GM21576 (cell line): ENCODE data around the gene HTRA1.

Experiments used
- ATAC-seq: cut with Tn5 transposase; IDR thresholded peaks from one replicate; pipeline ENCODE4 v1.9.1; 2021; ENCODE audit warnings: mild to moderate bottlenecking, moderate library complexity; ENCODE audit not compliant: unreplicated experiment

HTRA1 gene

DNA sequence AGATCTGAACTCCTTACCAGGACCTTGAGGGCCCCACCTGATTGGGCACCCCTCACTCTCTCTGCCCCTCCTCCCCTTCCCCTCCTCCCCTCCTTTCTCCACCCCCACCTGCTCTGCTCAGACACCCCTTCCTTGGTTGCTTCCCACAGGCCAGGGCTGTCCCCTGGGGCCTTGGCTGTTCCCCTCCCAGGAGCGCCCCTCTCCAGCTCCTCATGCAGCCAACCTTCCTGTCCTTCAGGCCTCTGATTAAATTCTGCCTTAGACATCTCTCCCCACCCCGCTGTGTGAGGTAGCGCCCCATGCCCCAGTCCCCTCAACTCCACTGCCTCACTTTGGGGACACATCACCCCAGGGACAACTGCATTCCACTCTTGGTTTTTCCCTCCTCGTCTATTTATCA, 32.4 kb downstream of the HTRA1 start:
- ATAC-seq = no peak

DNA sequence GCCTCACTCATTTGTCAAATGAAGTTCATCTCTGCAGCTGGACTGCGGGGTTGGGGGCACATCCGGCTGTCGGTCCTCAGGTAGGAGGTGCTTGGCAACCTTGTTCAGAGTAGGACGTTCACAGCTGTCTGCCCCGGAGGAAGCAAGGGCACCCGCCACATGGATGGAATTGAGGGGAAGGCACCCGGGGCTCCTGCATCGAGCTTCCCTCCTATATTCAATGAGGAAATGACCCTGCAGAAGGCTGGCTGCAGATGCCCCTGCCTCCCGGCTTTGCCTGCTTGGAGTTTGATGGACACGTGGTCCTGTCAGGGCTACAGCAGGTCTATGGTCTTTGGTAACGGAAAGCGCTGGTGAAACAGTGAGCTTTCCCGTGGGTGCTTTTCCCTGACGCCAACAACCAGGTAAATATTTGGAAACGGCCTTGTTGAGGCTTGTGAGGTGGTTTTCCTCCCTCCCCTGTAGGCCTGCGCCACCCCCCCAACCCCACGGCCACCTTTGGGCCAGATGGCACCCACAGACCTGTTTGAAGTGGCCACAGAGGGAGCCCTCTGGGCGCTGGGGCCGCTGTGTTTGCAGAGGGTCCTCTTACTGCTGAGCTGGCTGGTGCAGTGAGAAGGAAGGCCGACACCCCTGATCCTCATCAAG, 32.9 kb downstream of the HTRA1 start:
- no peak for ATAC-seq

- no peak for ATAC-seq
Observed at GRCh38 chr10:122494833-122495232, 33.5 kb downstream of the HTRA1 start.

DNA sequence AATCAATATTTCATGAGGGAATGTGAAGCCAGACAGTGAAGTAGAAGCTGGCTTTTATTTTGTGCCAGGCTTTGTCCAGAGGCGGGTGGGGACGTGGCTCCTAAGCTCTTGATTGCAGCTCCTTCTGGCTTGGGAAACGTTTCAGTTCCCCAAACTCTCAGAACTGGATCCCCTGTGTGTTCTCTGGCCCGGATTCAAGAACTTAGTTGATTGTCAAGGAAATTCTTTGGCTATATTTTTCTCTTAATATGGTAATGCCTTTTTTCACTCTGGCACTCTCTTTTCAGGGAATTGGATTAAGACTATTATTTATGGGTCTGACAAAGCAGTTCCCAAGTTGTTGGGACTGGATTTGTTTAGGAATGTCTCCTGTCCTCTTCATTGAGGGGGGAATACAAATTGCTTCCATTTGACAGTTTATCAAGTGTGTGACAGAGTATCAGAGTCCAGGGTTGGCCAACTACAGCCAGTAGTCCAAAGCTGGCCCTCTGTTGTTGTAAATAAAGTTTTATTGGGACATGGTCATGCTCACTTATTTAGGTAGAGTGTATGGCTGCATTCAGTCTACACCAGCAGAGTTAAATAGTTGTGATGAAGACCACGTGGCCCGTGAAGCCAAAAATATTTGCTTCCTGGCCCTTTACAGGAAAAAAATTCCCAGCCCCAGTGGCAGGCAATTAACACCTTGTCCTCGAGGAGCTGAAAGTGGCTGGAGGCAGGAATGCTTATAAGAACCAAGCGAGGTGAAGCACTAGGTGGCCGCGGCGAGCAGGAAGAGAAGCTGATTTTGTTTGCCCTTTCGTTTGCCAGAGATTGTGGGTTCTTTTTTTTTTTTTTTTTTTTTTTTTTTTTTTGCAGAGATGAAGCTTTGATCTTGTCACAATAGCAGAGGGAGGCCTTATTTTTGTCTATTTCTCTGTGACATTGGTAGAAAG, 34.3 kb downstream of the HTRA1 start:
- no peak for ATAC-seq

GRCh38 chr10:122497241-122497640, 35.9 kb downstream of the HTRA1 start:
- ATAC-seq = no peak

- ATAC-seq = no peak
Observed at GRCh38 chr10:122498521-122498920, 37.2 kb downstream of the HTRA1 start.

DNA sequence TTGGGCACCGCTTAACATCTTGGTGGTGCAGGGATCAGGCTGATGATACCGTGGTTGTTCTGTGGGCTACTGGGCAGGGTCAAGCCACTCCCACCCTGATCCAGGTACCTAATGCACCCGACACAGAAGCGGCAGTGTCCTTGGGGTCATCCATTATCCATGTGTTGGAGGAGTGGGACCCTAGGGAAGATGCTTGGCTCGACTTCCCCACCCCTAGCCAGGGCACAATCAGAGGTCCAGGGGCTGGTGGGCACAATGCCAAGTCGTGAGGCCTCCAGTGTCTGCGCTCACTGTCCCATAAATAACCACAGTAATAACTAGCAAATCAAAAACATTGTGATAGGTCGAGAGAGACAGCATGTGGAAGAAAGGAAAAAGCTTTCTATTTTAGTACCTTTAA, 37.7 kb downstream of the HTRA1 start:
- ATAC-seq = no peak

DNA sequence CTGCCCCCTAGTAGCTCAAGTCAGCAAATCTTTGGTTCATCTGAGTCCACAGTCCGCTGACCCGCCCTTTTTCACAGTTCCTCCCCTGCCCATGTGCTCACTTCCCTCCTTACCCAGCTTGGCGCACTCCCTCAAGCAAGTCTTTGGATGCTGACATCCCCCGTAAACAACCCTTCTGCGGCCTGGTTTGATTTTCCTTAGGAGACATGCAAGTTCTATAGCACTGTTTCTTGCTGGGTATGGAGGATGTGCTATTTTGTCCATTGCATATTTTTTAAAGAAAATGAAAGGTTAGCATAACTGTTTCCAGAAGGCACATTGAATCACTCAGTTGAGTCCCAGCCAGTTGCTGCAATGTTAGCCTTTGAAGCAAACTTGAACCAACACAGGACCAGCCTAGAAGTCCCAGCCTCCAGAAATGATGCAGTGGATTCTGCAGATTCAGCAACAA, 38.2 kb downstream of the HTRA1 start:
- ATAC-seq = no peak

DNA sequence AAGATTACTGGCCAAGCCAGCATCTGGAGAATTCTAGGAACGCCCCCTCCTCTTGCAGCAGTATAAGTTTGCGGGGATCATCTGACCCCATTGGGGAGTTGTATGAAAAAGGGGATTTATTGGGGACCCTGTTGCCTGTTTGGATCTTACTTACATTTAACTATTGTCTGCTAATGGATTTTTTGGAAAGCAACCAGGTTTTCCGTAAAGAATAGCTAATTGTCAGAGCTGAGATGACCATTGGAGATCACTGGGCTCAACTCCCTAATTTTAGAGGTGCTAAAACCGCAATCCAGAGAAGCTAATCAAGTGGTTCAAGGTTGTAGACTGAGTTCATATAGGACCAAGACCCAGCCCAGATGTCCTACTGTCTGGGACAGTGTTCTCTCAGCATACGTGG, 38.8 kb downstream of the HTRA1 start:
- ATAC-seq = no peak

DNA sequence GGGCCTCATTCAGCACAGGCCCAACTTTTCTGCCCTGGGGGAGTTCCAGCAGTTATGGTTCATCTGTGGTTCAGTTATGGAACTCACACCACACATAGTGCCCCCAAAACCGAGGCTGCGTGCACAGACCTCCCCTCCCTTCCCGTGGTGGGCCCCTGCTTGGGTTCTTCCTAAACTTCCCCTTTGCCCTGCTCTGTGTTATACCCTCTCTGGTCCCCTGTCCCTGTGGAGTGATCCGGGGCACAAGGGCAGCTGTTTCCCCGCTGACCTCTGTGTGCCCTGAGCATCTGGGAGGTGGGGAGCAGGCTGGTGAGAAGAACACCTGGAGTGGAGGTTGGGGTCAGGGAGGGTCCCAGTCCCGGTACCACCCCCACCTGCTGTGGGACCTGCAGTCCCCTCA, 39.4 kb downstream of the HTRA1 start:
- ATAC-seq = no peak

DNA sequence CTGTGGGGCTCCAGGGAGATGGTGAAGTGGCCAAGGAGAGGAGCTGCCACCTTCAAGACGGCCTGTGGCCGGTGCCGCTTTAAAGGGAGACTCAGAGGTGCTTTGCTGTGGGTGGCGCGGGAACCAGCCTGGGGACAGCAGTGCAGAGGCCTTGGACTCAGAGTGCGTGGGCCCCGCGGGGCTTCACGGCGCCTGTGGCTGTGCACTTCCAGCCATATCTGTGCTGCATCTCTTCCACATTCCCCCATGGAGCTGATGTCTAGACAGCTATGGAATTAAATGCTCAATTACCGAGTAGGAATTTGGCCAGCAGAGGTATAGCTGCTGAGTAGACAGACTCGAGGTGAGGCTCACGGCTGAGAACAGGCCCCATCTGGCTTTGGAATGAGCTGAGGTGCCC, 41.7 kb downstream of the HTRA1 start:
- no peak for ATAC-seq

DNA sequence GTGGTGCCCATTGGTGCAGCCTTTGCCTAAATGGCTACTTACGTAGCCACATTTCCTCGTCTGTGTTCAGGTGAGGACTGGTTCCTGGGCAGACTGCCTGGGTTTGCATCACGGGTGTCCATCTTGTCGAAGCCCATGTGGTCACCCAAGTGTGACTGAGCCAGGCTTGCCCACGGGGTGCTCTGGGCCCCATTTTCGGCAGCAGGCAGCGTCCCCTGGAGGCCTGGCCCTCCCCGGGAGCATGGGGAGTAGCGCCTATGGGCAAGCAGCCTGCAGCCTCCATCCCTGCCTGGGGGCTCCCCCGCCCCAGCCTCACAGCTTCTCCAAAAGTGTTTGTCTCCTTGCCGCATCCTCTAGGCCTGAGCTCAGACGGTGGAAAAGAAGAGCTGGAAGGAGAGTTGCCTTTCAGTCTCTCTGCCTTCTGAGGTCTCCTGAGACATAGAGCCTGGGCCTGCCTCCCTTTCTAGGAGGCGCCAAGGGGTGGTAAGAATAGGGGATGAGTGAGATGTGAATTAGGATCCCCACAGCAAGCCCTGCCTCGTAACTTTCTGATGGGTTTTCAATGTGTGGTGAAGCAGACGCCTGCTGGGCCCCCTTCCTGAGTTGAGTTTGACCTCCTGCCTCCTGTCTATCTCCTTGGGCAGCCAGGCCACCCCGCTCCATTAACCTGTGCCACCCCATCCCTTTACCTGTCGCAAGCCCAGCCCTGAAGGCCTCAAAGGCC, 42.7 kb downstream of the HTRA1 start:
- ATAC-seq = no peak

GRCh38 chr10:122504610-122504950, 43.2 kb downstream of the HTRA1 start:
- no peak for ATAC-seq

DNA sequence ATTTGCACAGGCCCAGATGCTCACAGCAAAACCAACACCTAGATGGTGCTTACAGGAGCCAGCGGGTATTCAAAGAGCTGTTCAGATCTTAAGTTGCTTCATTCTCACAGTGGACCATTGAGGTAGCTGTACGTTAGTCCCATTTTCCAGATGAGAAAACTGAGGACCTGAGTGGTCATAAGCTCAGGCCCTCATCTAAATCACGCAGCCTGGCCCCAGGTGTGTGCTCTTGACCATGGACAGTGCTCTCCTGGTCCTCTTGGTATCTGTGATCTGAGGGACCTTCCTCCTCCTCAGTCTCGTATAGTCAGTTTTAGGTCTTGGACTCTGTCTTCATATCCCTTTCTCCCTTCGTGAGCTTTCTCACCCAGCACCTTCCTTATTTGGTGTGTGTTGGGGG, 43.7 kb downstream of the HTRA1 start:
- no peak for ATAC-seq

DNA sequence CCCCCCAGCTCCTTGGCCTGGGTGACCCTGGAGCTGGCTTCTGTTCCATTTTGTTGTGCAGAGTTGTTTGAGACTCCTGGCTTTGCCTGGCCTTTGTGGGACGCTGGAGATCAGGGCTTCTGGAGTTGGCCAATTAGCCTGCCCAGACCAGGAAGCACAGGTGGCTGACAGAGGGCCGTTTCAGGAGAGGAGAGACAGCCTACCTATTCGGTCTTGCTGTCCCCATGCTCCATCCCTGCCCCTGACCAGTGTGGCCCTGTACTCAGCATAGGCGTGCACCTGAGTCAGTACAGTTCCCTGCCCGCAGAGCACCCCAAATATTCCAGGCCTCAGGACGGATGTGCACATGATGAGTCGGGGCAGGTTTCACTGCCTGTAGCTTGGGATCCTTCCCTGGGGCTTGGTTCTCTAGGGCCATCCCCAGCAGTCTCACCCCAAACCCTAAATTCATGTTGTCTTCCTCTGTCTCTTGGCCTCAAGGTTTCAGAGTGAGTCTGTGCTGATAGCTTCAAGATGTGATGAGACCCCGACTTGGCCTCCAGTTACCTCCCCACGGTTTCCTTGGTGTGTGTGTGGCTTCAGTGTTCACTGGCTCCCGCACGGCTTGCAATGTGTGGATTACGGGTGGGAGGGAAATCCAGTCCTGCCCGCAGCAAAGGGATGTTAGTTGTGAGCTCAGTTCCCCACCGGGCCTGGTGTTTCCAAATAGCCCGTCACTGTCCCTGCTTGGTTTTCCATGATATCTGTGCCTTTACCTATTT, 44.7 kb downstream of the HTRA1 start:
- ATAC-seq = no peak

- ATAC-seq = no peak
Observed at GRCh38 chr10:122507616-122508015, 46.3 kb downstream of the HTRA1 start.

- no peak for ATAC-seq
Observed at GRCh38 chr10:122508021-122508420, 46.7 kb downstream of the HTRA1 start.

DNA sequence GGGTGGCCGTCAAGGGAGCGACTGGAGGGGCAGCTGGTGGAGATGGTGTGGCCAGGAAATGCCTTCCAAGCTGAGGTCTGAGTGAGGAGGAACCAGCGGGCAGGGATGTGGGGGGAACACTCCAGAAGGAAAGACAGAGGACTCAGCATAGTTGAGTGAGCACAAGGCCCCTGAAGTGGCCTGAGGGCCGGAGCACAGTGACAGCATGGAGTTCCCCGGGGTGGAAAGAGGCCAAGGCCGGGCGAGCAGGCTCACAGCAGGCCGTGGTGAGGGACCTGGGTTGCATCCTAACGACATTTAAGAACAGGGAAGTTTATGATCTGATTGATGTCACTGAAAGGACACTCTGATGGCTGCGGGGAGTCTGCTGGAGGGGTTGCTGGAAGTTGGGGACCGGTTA, 48.0 kb downstream of the HTRA1 start:
- ATAC-seq = no peak

DNA sequence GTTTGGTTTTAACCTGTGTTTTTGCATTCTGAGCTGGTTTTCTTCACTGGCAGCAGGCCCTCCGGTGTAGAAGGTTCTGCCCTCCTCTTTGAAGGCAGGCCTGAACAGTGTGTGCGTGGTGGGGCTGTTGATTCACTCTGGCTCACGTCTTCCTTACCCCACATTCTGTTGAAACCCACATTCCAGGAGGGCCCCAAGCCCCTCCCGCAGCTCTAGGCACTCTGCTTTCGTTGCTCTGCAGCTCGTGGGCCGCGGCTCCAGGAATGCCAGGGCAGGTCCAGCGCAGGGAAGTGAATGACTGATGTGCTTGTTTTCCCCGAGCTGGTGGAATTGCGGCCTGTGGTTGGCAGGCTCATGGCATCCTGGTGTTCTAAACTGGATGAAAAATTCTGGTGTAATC, 49.0 kb downstream of the HTRA1 start:
- no peak for ATAC-seq

GRCh38 chr10:122510736-122511135, 49.4 kb downstream of the HTRA1 start:
- no peak for ATAC-seq

DNA sequence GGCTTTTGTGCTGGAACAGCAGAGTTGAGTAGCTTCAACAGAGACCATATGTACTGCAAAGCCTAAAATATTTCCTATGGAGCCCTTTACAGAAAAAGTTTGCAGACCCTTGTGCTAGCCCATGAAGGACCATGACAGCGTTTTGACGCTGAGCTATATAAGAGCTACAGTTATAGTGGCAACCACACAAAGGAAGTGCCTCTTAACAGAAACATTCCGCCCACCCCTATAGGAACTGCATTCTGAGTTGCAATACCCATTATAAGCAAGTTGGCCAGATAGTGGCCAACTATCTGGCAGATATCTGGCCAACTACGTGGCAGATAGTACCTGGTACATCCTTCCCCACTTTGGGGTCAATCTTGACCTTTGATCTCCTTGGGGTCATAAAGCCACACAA, 51.7 kb downstream of the HTRA1 start:
- no peak for ATAC-seq
